Umbilical cord (tissue), 2 donors: ENCODE data around the gene FUT8. TPM values are rescaled to one million over a fixed set of nuclear protein-coding genes. Genes with fewer than 3 reads are reported as not detected.
"Not testable (repeated sequence)": the region's sequence is repeated elsewhere in the genome, so short reads cannot be mapped to it uniquely, and the experiment has no call there.

Source experiments
- DNase-seq: peaks from one replicate; pipeline ENCODE4 v3.0.0-alpha.2; 2015; ENCODE audit warnings: low spot score
- total RNA-seq: library from RNA; depleted of rRNA; stranded (reverse); fragments of >200 nt; gene quantifications from one replicate; pipeline ENCODE4 v1.2.3, GENCODE V29; 2014; ENCODE audit warnings: low replicate concordance; ENCODE audit not compliant: insufficient read depth

FUT8 gene
- total RNA-seq, 1 donor from 2014 or later: 28.6 TPM

DNA sequence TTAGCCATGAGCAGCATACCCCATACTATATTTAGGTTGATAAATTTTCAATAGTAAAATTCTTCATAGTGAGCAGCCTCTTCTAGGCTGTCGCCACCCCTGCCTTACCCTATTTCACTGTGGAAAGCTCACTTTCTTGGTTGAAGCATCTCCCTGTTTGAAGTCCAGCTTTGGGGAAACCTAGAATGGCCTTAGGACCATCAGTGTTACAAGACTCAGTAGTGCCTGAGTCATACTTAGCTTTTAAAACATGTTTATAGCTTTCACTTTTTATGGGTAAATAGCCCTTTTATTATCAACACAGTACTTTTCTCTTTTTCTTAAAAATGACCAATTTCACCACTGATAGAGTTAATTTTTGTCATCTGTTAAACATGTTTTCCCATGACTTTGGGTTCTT is 37.1 kb downstream of the FUT8 start:
- no peak for DNase-seq

DNA sequence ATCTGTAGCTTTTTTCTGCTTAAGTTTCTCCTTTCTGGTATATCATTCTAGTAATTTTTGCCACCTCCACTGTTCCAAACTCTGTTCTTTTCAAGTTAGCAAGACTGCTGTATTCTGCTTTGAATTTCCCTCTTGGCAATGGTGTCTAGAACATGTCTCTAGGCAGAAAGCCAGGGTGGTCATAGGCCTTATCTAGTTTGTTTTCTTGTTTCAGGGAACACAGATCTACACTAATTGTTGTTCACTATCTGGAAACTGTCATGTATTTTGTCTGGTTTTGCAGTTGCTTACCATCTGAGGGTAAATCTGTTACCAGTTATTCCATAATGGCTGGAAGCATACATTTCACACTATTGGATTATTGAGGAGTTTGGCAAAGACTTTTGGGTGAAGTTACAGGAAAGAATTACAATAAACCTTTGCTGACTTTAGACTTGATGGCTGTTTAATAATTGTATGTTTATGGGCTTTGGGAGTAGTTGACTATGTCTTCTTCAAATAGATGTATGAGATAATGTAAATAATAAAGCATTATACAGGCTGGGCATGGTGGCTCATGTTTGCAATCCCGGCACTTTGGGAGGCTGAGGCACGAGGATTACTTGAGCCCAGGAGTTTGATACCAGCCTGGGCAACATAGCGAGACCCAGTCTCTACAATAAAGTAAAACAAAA is 41.4 kb downstream of the FUT8 start:
- no peak for DNase-seq

GRCh38 chr14:65456247-65456646 is 43.7 kb downstream of the FUT8 start:
- DNase-seq: no peak

DNA sequence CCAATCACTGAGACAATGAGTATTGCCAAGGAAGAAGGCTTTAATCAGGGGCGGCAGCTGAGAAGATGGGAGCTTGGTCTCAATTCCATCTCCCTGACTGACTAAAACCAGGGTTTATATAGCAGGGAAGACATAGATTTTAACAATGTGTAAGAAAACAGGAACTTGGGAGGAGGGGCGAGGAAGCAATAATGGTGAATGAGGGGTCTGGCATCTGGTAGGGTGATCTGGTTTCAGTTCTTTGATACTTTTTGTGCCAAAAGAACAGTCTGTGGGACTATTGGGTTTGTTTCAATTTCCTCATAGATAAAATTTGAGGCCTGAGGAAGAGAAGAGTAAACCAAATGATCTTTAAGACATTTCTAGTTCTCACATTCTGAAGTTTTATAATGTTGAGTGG is 49.2 kb downstream of the FUT8 start:
- no peak for DNase-seq

DNA sequence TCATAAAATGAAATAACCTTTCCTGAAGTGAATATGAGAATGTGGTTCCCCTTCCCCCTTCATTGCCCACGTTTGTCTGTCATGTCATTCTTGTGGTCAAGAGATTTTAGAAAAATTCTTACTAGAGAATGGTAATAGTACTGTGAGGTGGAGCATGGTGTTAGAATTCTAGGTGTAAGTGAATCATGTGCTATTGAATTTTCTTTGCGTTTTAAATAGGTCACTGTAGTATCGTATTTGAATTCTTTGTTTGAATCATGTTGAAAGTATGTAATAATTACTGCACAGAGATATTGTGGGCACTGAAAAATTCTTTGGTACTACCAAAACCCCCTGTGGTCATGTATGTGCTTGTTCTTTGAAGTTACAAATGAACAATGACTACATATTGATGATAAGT is 49.9 kb downstream of the FUT8 start:
- DNase-seq: no peak

DNA sequence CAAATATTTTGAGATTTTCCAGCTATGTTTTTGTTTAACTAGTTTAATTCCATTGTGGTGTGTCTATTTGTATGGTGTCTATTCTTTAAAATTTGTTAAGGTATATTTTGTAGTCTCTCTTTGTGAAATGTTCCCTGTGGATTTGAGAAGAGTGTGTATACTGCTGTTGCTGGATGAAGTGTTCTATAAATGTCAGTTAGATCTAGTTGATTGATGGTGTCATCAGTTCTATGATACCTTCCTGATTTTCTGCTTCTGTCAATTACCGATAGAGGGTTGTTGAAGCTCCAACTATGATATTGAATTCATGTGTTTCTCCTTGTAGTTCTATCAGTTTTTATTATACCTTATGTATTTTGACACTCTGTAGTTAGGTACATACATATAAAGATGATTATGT is 53.1 kb downstream of the FUT8 start:
- DNase-seq: no peak

GRCh38 chr14:65467926-65468325 is 55.4 kb downstream of the FUT8 start:
- DNase-seq: not testable (repeated sequence)

- no peak for DNase-seq
Observed at GRCh38 chr14:65469903-65470302, 57.4 kb downstream of the FUT8 start.

DNA sequence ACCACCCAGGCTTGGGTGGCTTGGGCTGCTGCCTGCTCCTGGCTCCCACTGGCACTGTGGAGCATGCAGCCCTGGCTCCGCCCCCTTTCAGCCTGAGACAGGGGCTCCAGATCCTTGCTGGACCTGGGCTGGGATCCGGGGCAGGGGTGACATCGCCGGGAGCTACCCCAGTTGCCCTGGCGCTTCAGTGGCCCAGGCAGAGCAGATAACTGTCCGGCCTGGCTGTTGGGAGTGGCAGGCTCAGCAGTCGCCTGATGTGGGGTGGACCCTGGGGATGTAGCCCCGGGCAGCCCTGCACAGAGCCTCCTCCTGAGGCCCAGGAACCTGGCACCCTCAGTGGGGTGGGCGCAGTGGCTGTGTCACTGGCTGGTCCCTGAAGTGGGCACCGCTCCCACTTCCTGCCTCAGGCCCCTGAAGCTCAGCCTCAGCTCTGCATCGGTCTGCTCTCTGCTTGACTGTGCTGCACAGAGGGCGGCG is 57.9 kb downstream of the FUT8 start:
- no peak for DNase-seq

- DNase-seq: no peak
Observed at GRCh38 chr14:65471038-65471878, 58.7 kb downstream of the FUT8 start.

GRCh38 chr14:65472189-65472588 is 59.7 kb downstream of the FUT8 start:
- DNase-seq: no peak

GRCh38 chr14:65476273-65476941 is 63.9 kb downstream of the FUT8 start:
- DNase-seq: no peak

GRCh38 chr14:65476942-65477318 is 64.4 kb downstream of the FUT8 start:
- no peak for DNase-seq

GRCh38 chr14:65478017-65478416 is 65.5 kb downstream of the FUT8 start:
- no peak for DNase-seq

DNA sequence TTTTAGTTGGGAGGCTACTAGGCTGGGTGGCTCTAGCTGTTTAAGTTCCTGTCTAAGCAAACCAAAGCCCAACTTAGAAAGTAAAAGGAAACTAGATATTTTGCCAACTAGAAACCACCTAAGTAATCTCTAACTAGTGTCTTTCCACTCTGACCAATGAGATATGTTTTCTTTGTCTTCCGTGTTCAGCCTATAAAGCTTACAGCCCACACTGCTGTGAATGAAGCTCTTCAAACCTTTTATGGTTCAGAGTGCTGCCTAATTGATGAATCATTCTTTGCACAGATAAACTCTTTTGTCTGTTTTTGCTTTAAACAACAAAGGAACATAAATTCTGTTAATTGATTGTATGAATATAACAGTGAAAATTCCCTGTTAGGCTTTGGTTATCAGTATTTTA is 66.1 kb downstream of the FUT8 start:
- no peak for DNase-seq

GRCh38 chr14:65479386-65479785 is 66.9 kb downstream of the FUT8 start:
- DNase-seq: no peak

DNA sequence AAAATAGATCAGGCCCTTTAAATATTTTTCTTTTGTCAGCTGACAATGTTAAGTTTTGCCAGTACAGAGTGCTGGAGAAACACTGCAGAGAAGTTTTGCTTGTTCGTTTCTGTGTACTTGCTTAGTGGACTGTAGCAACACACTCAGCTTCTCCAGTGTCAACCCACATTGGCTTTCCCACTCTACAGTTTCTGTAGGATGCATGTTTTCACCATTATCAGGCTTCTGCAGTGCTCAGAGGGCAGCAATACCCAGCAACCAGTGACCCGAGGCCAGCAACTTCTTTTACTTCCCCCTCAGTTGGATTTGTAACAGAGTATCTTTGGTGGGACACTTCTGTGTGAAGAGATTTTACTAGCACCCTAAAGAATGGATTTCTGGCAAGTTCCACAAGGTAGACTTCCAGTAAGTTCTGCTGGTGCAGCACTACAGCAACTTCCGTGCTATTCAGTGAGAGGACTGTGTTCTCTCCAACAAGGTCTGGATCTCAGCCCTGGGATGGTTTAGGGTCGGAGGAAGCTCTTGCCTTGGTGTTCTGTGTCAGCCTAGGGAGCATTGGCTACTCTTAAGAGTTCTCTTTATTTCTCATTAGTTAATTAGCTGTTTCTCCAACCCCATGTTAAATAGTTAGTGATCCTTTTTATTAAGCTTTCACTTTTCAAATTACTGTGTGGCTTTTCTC is 70.4 kb downstream of the FUT8 start:
- DNase-seq: no peak

DNA sequence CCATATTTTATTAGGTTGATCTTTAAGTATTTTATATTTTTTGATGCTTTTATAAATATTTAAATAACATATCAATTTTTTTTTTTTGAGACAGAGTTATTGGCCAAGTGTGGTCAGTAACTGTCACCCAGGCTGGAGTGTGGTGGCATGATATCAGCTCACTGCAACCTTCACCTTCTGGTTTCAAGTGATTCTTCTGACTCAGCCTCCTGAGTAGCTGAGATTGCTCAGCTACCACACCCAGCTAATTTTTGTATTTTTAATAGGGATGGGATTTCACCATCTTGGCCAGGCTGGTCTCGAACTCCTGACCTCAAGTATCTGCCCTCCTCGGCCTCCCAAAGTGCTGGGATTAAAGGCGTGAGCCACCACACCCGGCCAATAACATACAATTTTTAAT is 71.1 kb downstream of the FUT8 start:
- no peak for DNase-seq

DNA sequence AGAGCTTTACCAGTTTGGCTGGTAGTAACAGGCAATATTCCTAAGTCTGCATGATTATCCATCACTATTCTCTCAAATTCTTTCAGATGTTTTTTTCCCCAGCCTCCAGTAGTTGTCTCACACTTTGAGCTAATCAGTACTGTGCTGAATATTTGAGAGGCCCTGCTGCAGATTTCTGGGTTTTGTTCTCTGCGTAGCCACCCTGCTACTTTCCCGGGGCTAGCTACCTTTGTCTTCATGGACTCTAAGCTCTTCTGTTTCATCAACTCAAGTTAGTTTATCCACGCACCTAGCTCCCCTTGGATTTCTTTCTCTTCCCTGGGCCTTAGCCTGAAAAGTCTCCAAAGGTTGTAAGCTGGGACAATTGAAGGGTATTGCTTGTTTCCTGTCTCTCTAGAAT is 73.0 kb downstream of the FUT8 start:
- DNase-seq: no peak

DNA sequence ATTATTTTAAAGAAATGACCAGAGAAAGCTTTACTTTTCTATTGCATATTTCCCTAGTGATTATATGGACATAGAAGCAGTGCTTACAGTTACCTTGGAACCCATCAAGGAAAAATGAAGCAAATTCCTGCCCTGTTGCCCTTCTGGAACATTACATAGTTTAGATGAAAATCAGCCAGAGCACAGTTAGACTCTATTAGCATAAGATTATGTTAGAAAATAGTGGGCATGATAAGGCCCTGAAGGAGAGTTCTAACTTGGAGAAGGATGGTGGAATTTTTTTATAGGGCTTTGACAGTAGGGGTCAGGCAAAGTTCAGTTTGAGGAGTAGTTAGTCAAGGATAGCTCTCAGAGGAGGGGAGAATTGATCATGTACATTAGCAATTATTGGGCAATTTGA is 74.3 kb downstream of the FUT8 start:
- DNase-seq: no peak

GRCh38 chr14:65487783-65488494 is 75.4 kb downstream of the FUT8 start:
- DNase-seq: no peak
